Measurements from ENCODE around the gene JHY.

The JHY gene
- total RNA-seq, result 4.0 to 6.1 (median 5.6) reads per million in 3 donors

- DNase-seq, result no peak
- peak within 1 kb of the TSS; percentile 51 for H3K27ac ChIP-seq (ENCODE audit: insufficient read depth, low read length, poor library complexity, severe bottlenecking)
- H3K36me3 ChIP-seq (ENCODE audit: control insufficient read depth, insufficient read depth, low read length), result no peaks in the 10 kb centered on the region
- no peaks in the 10 kb centered on the region for H3K9me3 ChIP-seq (ENCODE audit: control insufficient read depth, low read length)
- H3K4me3 ChIP-seq (ENCODE audit: insufficient read depth, low read depth, low read length, poor library complexity, severe bottlenecking), result peak within 1 kb of the TSS; percentile 64
- H3K27me3 ChIP-seq (replicated peaks; ENCODE audit: control insufficient read depth, insufficient read depth, low read length, poor library complexity, severe bottlenecking), result no peaks in the 10 kb centered on the region
- H3K4me1 ChIP-seq (ENCODE audit: control insufficient read depth, insufficient read depth, low read length, poor library complexity, severe bottlenecking), result peaks cover 3% of the 10 kb centered on the region
These were observed at the start of gene JHY for GRCh38 chr11:122882189-122882856. Gene JHY, plus strand, starts transcription at chr11:122882759. Its CDS starts 3,091 bp downstream, at chr11:122885850.

- Histone ChIP-seq H3K36me3 (ENCODE audit: control insufficient read depth, insufficient read depth, low read length) (no peaks in the 10 kb centered on the region), H3K4me1 (ENCODE audit: control insufficient read depth, insufficient read depth, low read length, poor library complexity, severe bottlenecking) (no peaks in the 10 kb centered on the region), H3K27me3 (replicated peaks; ENCODE audit: control insufficient read depth, insufficient read depth, low read length, poor library complexity, severe bottlenecking) (no peaks in the 10 kb centered on the region), H3K9me3 (ENCODE audit: control insufficient read depth, low read length) (no peaks in the 10 kb centered on the region), H3K4me3 (ENCODE audit: insufficient read depth, low read depth, low read length, poor library complexity, severe bottlenecking) (no peak overlapping the region), H3K27ac (ENCODE audit: insufficient read depth, low read length, poor library complexity, severe bottlenecking) (no peak overlapping the region)
- DNase-seq, result no peak
These were observed 48.6 kb upstream of the JHY start for GRCh38 chr11:122833846-122834464.

- H3K4me3 ChIP-seq (ENCODE audit: insufficient read depth, low read depth, low read length, poor library complexity, severe bottlenecking), result no peak overlapping the region
- H3K36me3 ChIP-seq (ENCODE audit: control insufficient read depth, insufficient read depth, low read length), result no peaks in the 10 kb centered on the region
- H3K27me3 ChIP-seq (replicated peaks; ENCODE audit: control insufficient read depth, insufficient read depth, low read length, poor library complexity, severe bottlenecking), result no peaks in the 10 kb centered on the region
- H3K4me1 ChIP-seq (ENCODE audit: control insufficient read depth, insufficient read depth, low read length, poor library complexity, severe bottlenecking), result no peaks in the 10 kb centered on the region
- no peak for DNase-seq
- H3K27ac ChIP-seq (ENCODE audit: insufficient read depth, low read length, poor library complexity, severe bottlenecking), result no peak overlapping the region
- H3K9me3 ChIP-seq (ENCODE audit: control insufficient read depth, low read length), result no peaks in the 10 kb centered on the region
These were observed 45.6 kb upstream of the JHY start for GRCh38 chr11:122836916-122837315.

GRCh38 chr11:122837528-122838346 is 44.8 kb upstream of the JHY start:
- no peak for DNase-seq
- no peaks in the 10 kb centered on the region for H3K27me3 ChIP-seq (replicated peaks; ENCODE audit: control insufficient read depth, insufficient read depth, low read length, poor library complexity, severe bottlenecking)
- no peaks in the 10 kb centered on the region for H3K9me3 ChIP-seq (ENCODE audit: control insufficient read depth, low read length)
- H3K36me3 ChIP-seq (ENCODE audit: control insufficient read depth, insufficient read depth, low read length), result no peaks in the 10 kb centered on the region
- H3K4me3 ChIP-seq (ENCODE audit: insufficient read depth, low read depth, low read length, poor library complexity, severe bottlenecking), result no peak overlapping the region
- no peaks in the 10 kb centered on the region for H3K4me1 ChIP-seq (ENCODE audit: control insufficient read depth, insufficient read depth, low read length, poor library complexity, severe bottlenecking)
- H3K27ac ChIP-seq (ENCODE audit: insufficient read depth, low read length, poor library complexity, severe bottlenecking), result no peak overlapping the region

GRCh38 chr11:122843281-122844141 is 39.0 kb upstream of the JHY start:
- Histone ChIP-seq H3K27ac (ENCODE audit: insufficient read depth, low read length, poor library complexity, severe bottlenecking) (peak overlapping the region; percentile 35), H3K4me3 (ENCODE audit: insufficient read depth, low read depth, low read length, poor library complexity, severe bottlenecking) (no peak overlapping the region), H3K4me1 (ENCODE audit: control insufficient read depth, insufficient read depth, low read length, poor library complexity, severe bottlenecking) (no peaks in the 10 kb centered on the region)

GRCh38 chr11:122847466-122847865 is 35.1 kb upstream of the JHY start:
- Histone ChIP-seq H3K4me1 (ENCODE audit: control insufficient read depth, insufficient read depth, low read length, poor library complexity, severe bottlenecking) (no peaks in the 10 kb centered on the region), H3K27me3 (replicated peaks; ENCODE audit: control insufficient read depth, insufficient read depth, low read length, poor library complexity, severe bottlenecking) (no peaks in the 10 kb centered on the region), H3K36me3 (ENCODE audit: control insufficient read depth, insufficient read depth, low read length) (no peaks in the 10 kb centered on the region), H3K27ac (ENCODE audit: insufficient read depth, low read length, poor library complexity, severe bottlenecking) (no peak overlapping the region), H3K9me3 (ENCODE audit: control insufficient read depth, low read length) (no peaks in the 10 kb centered on the region), H3K4me3 (ENCODE audit: insufficient read depth, low read depth, low read length, poor library complexity, severe bottlenecking) (no peak overlapping the region)
- DNase-seq, result no peak

More at GRCh38 chr11:122843281-122844141, 39.0 kb upstream of the JHY start:
- Histone ChIP-seq H3K9me3 (ENCODE audit: control insufficient read depth, low read length) (no peaks in the 10 kb centered on the region), H3K36me3 (ENCODE audit: control insufficient read depth, insufficient read depth, low read length) (no peaks in the 10 kb centered on the region), H3K27me3 (replicated peaks; ENCODE audit: control insufficient read depth, insufficient read depth, low read length, poor library complexity, severe bottlenecking) (no peaks in the 10 kb centered on the region)
- DNase-seq, result peak in 1 of 3 donors; percentile 10

GRCh38 chr11:122848186-122848585 is 34.4 kb upstream of the JHY start:
- DNase-seq, result no peak
- no peak overlapping the region for H3K4me3 ChIP-seq (ENCODE audit: insufficient read depth, low read depth, low read length, poor library complexity, severe bottlenecking)
- H3K27ac ChIP-seq (ENCODE audit: insufficient read depth, low read length, poor library complexity, severe bottlenecking), result no peak overlapping the region
- H3K9me3 ChIP-seq (ENCODE audit: control insufficient read depth, low read length), result no peaks in the 10 kb centered on the region
- H3K4me1 ChIP-seq (ENCODE audit: control insufficient read depth, insufficient read depth, low read length, poor library complexity, severe bottlenecking), result no peaks in the 10 kb centered on the region
- no peaks in the 10 kb centered on the region for H3K36me3 ChIP-seq (ENCODE audit: control insufficient read depth, insufficient read depth, low read length)
- no peaks in the 10 kb centered on the region for H3K27me3 ChIP-seq (replicated peaks; ENCODE audit: control insufficient read depth, insufficient read depth, low read length, poor library complexity, severe bottlenecking)

GRCh38 chr11:122850076-122850631 is 32.4 kb upstream of the JHY start:
- H3K4me3 ChIP-seq (ENCODE audit: insufficient read depth, low read depth, low read length, poor library complexity, severe bottlenecking), result no peak overlapping the region
- peak in 1 of 3 donors; percentile 25 for DNase-seq
- no peak overlapping the region for H3K27ac ChIP-seq (ENCODE audit: insufficient read depth, low read length, poor library complexity, severe bottlenecking)
- H3K4me1 ChIP-seq (ENCODE audit: control insufficient read depth, insufficient read depth, low read length, poor library complexity, severe bottlenecking), result no peaks in the 10 kb centered on the region
- no peaks in the 10 kb centered on the region for H3K27me3 ChIP-seq (replicated peaks; ENCODE audit: control insufficient read depth, insufficient read depth, low read length, poor library complexity, severe bottlenecking)
- no peaks in the 10 kb centered on the region for H3K36me3 ChIP-seq (ENCODE audit: control insufficient read depth, insufficient read depth, low read length)
- no peaks in the 10 kb centered on the region for H3K9me3 ChIP-seq (ENCODE audit: control insufficient read depth, low read length)

GRCh38 chr11:122851366-122851966 is 31.1 kb upstream of the JHY start:
- DNase-seq, result no peak
- no peak overlapping the region for H3K27ac ChIP-seq (ENCODE audit: insufficient read depth, low read length, poor library complexity, severe bottlenecking)
- no peaks in the 10 kb centered on the region for H3K27me3 ChIP-seq (replicated peaks; ENCODE audit: control insufficient read depth, insufficient read depth, low read length, poor library complexity, severe bottlenecking)
- H3K9me3 ChIP-seq (ENCODE audit: control insufficient read depth, low read length), result no peaks in the 10 kb centered on the region
- no peaks in the 10 kb centered on the region for H3K4me1 ChIP-seq (ENCODE audit: control insufficient read depth, insufficient read depth, low read length, poor library complexity, severe bottlenecking)
- H3K4me3 ChIP-seq (ENCODE audit: insufficient read depth, low read depth, low read length, poor library complexity, severe bottlenecking), result peak overlapping the region; percentile 3
- H3K36me3 ChIP-seq (ENCODE audit: control insufficient read depth, insufficient read depth, low read length), result no peaks in the 10 kb centered on the region

All from effector memory CD4-positive, alpha-beta T cell (primary cell).